Keratinocyte (primary cell): ENCODE data around the gene ATG9B.
"Not testable (repeated sequence)": the region's sequence is repeated elsewhere in the genome, so short reads cannot be mapped to it uniquely, and the experiment has no call there.

Experiments used
- EZH2 ChIP-seq: IDR thresholded peaks from one replicate; pipeline ENCODE4 v1.6.1; 2012; ENCODE audit warnings: inconsistent platforms, mild to moderate bottlenecking, low read length, moderate library complexity
- TF ChIP-seq, protein P1 (sequence below), 3 experiments: IDR thresholded peaks in 1 of 3; conservative IDR thresholded peaks in 1 of 3; optimal IDR thresholded peaks in 1 of 3; 2 replicates in 2 of 3; 3 replicates in 1 of 3; pipeline versions ENCODE3 to v1.5.1; 2011; ENCODE audit warnings: low read length in 3 of 3, mild to moderate bottlenecking in 3 of 3, moderate library complexity in 2 of 3, control low read depth in 1 of 3, inconsistent platforms in 1 of 3; ENCODE audit not compliant: insufficient read depth in 2 of 3; ENCODE audit errors: extremely low read depth in 1 of 3

DNA sequence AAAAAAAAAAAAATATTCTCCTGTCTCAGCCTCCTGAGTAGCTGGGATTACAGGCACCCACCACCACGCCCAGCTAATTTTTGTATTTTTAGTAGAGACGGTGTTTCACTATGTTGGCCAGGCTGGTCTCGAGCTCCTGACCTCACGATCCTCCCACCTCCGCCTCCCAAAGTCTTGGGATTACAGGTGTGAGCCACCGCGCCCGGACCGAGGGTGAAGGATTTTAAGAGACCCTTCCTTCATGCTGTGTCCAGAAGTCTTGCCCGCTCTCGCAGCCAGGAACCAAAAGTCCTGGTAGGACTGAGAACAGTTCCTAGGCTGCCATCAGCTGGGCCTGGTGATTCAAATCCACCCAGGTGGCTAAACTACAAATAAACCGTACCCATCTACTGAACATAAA lies 12.7 kb downstream of the ATG9B start:
- TF ChIP-seq, protein P1, sequence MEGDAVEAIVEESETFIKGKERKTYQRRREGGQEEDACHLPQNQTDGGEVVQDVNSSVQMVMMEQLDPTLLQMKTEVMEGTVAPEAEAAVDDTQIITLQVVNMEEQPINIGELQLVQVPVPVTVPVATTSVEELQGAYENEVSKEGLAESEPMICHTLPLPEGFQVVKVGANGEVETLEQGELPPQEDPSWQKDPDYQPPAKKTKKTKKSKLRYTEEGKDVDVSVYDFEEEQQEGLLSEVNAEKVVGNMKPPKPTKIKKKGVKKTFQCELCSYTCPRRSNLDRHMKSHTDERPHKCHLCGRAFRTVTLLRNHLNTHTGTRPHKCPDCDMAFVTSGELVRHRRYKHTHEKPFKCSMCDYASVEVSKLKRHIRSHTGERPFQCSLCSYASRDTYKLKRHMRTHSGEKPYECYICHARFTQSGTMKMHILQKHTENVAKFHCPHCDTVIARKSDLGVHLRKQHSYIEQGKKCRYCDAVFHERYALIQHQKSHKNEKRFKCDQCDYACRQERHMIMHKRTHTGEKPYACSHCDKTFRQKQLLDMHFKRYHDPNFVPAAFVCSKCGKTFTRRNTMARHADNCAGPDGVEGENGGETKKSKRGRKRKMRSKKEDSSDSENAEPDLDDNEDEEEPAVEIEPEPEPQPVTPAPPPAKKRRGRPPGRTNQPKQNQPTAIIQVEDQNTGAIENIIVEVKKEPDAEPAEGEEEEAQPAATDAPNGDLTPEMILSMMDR (optimal IDR thresholded peaks at IDR 0.05 in 1 of 3, IDR thresholded peaks at IDR 0.05 in 1 of 3, conservative IDR thresholded peaks at IDR 0.05 in 1 of 3; ENCODE audit: extremely low read depth in 1 of 3, insufficient read depth in 2 of 3, low read length in 3 of 3): not testable (repeated sequence)
- not testable (repeated sequence) for TF ChIP-seq EZH2
